NCI-H1694 treated with DMSO at 0.1 percent for 48 hours (cell line): ENCODE measurements around the gene PDZRN3.

ENCODE experiments used
- DNase-seq: peaks from one replicate; lab custom pipeline; 2025; lab: John Stamatoyannopoulos, UW

Gene PDZRN3

DNA sequence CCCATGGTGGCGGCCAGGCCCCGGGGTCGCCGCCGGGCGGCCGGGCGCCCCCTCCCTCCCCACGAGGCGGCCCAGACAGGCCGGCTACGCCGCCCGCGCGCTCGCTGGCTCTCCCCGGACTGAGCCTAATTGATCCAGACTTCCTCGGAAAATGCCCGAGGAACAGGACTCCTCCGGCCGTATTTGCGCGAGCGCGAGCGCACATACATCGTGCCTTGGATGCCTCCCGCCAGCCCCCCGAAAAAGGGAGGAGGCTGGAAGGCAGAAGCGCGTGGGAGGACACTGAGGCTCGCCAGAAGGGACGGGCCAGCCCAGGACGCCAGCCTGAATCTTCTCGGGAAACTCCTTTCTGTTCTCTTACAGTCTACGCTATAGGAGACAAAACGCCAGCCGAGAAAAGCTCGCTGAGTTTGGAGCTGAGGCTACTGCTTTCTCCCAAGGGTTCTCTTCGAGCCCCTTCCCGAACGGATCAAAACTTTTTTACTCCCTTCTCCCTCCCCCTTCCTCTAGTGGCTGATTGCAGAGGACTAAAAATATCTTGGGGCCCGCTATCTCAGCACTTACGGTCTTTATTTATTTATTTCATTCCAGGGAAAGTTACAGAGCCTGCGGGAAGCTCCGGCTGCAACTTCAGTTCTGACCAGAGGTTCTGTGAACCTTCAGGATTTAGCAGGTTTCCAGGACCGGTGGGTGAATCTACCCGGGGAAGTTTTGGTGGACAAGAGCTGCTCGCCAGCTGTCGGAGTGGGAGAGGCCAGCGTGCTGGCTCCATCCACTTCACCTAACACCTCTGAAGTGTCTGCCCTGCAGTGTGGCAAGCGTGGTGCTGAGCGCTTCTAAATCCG is at the start of gene PDZRN3:
PDZRN3 (minus strand) TSS at position 121 of the 845 bp plus-strand sequence.
- DNase-seq: no peak

DNA sequence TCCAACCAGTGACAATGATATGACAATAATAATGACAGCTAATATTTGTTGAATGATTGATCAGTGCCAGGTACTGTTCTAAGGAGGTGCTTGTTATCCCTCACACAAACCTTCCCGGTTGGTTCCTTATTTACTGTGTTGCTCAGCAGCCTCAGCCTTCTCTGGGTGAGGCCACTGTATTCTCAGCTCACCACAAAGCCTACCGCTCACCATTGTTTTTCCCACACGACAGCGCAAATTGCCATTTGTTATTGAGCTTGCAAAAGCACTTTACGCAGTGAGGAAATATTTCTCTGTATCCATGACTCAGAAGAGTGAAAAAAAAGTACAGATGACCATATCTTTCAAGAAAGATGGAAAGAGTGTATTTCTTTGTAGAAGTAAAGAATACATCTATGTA is 49.5 kb upstream of the PDZRN3 start:
- DNase-seq: no peak

DNA sequence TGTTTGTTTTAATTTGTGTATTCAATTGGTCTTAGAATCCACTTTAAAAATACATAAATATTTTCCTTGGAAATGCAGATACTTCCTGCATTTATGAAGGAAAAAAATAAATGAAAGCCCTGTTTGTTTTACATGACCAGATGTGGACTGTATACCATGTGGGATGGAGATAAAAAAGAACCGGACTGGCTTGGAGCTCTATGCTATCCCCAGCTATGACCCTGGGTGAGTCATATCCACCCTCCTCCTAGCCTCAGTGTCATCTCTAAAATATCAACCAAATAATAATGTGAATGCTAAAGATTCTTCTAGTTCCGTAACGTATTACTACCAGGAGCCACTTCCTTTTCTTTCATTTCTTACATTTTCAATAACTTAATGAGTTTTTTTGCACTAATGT is 44.5 kb upstream of the PDZRN3 start:
- DNase-seq: no peak

DNA sequence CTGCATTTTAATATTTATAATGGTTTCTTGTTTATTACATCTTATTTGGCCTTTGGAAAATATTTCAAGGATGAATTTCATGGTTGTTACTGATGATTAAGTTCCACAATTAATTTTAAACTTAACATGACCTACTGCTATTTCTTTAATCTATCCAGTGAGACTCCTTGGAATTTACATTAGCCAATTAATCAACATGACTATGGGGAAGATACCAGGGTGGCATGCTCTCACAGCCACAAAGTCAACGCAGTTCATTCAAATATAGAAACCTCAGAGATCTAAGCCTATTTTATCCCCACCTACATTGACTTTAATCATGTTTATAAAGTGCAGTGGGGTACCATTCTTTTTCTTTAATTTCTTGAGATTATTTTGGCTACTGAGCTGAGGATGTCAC is 43.6 kb upstream of the PDZRN3 start:
- DNase-seq: no peak

DNA sequence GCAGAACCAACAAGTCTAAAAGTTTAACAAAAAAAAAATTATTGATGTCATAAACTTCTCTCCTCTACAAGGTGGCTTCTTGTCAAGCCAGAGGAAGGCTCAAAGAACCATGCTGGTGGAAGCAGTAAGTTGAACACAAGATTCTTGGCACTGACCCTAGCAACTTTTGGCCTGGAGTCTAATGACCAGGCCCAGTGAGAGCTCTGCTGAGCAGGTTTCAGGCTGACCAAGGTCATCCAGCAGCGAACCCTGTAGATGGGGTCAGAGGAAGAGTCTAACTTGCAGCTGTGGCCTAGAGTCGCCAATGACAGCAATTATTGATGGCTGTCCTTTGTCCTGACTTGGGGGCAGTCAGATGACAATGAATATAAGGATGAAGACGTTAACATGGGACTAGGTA is 43.1 kb upstream of the PDZRN3 start:
- DNase-seq: no peak

DNA sequence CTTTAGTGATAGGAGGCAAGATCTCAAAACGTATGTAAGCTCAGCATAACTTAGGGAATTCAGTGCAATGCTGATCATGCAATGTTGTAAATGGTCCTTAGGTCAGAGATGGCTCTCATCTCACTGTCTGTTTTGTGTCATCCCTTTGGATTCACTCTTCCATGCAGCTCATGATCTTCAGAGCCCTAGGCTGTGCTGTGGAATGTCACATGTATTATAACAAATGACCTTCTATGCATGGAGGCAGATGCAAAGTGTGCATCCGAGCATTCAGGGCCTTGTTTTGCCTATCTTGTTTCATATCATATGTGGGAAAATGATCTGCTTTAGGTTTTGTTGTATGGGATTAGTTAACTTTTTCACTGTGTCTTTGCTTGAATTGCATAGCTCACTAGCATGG is 40.5 kb upstream of the PDZRN3 start:
- DNase-seq: no peak

DNA sequence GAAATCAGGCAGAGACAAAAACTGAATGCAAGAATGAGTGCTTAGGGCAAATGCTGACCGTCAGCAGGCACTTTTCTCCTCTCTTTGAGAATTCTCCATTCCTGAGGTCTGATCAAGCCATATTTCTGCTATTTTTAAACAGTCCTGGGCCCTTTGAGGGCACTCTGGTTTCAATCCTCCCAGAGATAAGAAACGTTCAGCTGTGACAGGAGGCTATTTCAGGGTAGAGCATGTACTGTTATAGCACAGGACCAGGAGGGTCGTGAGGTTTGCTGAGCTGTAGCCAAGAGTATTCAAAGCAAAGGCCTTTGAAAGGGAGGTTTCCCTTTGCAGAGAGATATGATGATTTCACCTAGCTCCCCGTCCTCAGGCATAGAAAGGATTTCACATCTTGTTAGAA is 39.6 kb upstream of the PDZRN3 start:
- no peak for DNase-seq

DNA sequence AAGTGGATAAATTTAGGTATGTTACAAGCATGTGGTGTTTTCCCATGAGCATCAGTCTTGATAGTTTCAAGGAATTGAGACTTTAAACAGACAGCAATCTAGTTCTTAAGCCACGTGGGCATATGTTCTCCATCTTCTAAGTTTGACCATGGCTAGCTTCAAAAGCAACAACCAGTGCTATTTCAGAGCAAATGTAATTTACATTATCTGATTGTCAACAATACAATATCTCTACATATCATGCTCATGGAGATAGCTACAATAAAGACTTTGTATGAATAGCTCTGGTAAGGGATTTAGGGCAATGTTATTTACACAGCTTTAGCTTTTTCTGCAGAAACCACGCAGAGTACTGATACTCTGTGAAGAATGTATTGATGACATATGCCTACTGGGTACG is 38.8 kb upstream of the PDZRN3 start:
- no peak for DNase-seq

DNA sequence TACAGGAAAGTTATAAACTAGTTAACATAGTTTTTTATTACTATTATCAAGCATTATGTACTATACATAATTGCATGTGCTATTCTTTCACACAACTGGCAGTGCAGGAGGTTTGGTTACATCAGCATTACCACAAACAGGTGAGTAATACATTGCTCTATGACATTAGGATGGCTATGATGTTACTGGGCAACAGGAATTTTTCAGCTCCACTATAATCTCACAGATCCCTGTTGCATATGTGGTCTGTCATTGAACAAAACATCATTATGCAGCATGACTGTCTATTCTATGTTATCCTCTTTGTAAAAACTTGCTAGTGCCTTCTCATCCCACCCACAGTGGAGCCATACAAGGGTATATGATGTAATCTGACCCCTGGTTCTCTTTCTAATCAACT is 36.5 kb upstream of the PDZRN3 start:
- DNase-seq: no peak

DNA sequence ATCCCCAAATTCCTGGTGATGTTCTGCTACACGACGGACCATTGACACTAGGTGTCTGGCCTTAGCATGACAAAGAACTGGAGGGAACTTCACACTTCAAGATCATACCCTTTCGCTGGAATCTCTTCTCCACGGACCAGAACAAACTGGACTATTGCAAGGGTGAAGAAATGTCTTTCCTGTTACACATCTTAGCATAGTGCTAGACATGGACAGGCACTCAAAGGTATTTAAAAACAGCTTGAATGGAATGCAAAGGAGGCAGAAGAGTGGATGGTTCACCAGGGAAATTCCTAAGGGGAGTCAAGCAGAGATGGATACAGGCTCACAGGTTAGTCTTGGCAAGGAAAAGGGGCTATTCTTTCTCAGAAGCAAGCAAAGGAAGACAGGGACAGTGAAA is 33.5 kb upstream of the PDZRN3 start:
- no peak for DNase-seq

DNA sequence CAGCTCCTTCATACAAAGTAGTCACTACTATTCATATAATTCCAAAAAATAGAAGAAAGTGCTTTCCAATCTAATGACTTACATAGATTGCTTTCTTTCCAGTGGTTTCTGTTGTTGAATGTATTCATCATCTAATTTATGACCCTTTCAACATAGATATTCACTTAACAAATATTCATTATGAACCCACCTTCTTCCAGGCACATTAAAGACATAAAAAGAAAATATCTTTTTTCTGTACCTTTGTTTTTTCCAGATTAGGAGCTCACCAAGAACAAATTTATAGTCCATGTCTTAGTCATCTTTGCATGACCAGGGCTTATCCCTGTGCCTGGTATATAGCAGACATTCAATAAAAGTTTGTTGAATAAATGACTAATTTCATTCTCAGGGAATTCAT is 32.4 kb upstream of the PDZRN3 start:
- no peak for DNase-seq

DNA sequence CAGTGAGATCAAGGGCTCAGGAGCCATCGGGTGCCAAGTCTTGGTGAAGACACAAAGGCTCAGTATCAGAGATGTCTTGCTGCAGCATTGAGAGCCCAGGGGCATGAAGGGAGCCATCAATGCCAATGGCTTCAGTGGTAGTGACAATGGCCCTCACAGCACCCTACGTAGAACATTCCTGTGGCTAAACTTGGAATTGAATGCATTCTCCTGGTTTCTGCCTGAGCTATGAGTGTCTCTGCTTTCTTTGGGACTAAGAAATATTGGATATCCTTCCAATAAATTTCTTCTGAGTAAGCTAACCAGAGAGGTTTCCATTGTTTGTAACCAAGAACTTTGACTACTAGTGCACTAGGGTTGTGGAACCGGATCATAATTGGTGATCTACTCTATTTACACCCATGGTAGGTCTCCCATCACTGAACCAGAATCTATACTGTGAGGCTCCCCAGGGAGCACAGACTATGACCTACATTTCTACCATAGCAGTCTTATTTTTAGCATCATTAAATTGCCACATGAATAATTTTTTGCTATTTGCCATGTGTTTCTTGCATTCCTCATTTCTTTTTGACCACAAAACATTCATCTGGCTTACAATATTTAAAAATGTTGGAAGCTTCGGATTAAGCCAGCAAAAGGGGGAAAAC is 31.6 kb upstream of the PDZRN3 start:
- DNase-seq: no peak

DNA sequence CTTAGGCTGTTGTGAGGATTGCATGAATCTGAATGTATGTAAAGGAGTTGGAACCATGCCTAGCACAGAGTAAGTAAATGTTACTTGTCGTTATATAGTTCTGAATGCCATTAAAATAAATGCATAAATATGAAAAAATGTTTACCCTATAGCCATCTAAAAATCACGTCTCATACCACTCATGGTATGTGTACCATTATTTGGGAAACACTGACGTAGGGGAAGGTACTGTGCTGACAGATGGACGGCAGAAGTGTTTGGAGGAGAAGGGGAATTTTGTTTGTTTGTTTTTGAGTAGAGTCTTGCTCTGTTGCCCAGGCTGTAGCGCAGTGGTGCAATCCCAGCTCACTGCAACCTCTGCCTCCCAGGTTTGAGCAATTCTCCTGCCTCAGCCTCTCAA is 30.5 kb upstream of the PDZRN3 start:
- no peak for DNase-seq

DNA sequence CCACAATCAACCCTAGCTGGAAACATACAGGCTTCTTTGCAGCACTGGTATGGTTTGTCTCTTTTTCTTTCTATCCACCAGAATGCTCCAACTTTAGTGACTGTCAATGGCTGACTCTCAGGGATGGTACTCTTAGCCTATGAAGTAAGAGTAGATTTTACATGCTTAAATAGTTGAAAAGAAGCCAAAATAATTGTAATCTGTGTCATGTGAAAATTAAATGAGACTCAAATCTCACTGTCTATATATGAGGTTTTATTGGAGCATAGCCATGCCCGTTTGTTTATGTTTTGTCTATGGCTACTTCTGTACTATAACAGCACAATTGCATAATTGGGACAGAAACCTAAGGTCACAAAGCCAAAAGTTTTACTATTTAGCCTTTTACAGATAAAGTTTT is 29.1 kb upstream of the PDZRN3 start:
- no peak for DNase-seq

DNA sequence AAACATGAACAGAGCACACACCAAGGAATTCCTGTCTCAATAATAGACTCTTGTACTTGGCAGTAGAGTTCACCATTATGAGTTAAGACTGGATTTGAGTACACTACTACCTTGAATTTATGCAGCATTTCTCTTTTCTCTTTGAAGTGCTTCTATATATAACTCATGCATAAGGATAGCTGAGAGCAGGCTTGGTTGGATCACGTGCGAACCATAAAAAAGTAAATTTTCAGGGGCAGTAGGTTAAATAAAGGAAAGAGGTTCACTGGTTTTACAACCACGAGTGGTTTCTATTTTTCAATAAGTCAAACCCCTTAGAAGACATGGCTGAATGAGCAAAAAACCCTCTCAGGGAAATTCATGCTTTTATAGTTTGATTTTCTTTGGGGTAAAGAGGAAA is 28.6 kb upstream of the PDZRN3 start:
- no peak for DNase-seq

DNA sequence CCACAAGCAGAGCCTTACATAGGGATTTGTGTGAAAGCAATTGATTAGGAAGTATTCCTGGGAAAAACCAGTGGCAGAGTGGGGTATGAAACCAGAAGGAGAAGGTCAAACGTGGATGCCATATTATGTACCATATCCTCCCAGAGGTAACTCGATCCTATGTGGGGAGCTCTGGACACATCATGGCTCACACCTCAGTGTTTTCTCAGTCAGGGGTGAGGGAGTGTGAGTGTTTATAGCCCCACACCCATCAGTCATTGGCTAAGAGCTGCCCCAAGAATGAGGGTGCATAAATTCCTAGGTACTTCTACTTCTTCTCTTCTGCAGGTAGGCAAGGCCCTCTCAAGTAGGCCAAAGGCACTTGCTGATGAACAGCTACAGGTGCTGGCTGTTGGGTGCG is 28.2 kb upstream of the PDZRN3 start:
- DNase-seq: no peak

DNA sequence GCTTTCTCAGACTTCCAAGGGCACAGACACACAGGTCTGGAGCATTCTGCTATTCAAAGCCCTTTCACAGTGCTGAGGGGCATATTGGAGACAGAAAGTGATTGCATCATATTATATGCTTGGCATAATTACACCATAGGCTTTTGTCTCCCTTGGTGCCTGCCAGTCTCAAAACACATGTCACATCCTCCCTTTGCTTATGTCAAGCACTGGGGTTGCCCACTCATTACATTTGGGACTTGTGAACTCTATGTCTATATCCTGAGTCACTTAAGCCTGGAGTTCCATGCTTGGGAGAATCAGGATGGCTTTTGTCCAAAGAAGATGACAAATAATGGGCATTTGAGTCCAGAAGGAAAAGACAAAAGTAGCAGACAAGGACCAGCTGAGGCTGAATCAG is 12.3 kb upstream of the PDZRN3 start:
- DNase-seq: no peak

DNA sequence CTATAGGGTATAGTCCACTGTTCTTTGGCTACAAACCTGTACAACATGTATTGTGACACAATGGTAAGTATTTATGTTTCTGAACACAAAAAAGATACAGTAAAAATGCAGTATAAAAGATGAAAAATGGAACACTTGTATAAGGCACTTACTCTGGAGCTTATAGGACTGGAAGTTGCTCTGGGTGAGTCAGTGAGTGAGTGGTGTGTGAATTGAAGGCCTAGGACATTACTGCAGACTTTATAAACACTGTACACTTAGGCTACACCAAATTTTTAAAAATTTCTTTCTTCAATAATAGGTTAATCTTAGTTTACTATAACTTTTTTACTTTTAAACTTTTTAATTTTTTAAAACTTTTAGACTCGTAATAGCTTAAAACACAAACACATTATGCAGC is 10.5 kb upstream of the PDZRN3 start:
- DNase-seq: no peak

DNA sequence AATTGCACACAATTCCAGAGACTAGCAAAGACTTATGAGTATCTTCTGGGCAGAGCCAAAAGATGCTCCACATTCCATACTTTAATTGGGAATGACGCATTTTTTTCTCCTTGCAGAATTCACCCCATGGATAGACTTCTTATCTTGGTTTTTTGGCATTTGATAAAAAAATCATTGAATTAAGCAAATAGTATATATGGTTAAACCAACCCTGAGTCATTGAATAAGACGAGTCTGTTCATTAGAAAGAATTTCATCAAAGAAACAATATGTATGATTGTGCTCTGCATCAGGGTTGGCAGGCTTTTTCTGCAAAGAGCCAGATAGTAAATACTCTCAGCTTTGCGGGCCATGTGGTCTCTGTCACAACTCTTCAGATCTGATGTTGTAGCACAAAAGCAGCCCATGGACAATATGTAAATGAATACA is 9.2 kb upstream of the PDZRN3 start:
- no peak for DNase-seq

DNA sequence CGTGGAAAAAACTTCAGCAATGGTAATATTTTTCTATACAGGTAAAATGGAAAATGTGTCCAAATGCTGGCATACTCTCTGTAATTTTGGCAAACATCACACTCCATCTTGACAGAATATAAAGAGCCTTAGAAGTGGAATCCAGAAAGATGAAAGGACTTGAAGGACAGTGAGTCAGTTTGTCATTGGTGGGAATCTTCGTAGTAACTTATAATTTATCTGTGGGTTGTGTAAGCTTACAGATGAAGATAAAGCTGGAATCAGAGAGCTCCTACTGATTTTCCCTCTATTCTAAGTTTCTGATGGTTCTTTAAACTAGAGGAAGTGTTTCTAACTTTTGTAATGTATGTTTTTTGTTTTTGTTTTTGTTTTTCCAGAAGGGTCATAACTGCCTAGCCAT is 8.7 kb upstream of the PDZRN3 start:
- DNase-seq: no peak

DNA sequence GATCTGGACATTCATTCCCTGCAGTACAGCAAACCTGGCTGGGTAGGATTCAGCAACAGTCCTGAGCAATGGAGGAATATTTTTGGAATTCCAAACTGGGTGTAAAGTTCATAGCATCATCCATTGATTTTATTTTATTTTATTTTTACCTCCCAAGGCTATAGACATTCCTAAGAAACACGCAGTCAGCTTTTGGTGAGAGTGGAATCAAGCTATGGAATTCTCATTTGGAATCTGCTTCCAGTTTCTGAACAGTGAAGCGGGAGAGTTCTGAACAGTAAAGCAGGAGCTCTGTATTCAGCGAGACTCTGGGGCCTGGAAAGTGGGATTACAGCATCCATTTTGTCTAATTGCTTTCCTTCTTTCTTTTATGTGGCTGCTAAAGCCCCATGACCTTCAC is 1.4 kb upstream of the PDZRN3 start:
- DNase-seq: no peak

DNA sequence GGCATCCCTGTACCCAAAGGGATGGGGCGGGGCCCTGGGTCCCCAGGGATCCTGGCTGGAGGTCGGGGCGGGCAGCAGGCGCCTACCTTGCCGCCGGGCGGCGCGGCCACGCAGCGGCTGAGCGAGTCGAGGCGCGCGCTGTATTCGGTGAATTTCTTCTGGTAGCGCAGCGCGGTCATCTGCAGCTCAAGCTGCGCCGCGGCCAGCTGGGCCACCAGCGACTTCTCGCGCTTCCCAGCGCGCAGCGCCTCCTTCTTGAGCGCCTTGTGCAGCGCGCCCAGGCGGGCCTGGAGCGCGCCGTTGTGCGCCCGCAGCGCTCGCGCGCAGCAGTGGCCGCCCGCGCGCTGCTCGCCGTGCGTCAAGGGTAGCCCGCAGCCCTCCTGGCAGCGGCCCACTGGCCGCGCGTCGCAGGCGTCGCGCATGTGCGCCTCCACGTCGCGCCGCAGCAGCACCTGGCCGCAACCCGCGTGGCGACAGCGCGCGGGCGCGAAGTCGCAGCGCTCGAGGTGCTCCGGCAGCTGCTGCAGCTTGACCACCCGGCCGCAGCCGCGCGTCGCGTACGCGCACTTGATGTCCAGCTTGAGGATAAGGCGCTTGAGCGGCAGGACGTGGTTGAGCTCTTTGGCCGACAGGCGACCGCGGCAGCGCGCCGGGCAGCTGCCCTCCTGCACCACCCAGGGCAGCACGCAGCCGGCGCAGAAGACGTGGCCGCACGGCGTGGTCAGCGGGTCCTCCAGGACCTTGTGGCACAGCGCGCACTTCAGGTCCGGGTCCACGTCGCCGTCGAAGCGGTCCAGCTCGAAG is 522 bp downstream of the PDZRN3 start:
- no peak for DNase-seq

DNA sequence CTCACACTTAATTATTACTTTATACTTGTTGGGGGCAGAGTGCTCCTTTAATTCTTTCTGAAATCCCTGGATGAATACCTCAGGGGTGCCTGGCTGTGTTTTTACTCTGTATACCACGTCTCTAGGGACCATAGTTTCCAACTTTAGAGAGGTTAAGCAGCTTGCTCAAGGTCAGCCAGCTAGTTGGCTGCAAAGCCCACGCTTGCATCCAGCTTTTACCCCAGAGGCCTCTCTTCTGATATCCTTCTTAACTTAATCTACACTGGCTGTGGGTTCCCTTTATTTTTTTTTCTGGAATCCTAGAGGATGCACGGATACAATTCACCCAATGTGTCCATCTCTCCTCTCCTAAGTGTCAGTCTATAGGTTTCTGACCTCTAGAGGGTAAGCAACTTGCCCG is 1.4 kb downstream of the PDZRN3 start:
- no peak for DNase-seq
